Measurements from ENCODE around the gene TMEM255A.

- TF ChIP-seq YY1 (IDR thresholded peaks at IDR 0.05; ENCODE audit: insufficient read depth, insufficient read length) (no peak), ZNF274 (IDR thresholded peaks at IDR 0.05; ENCODE audit: low read depth, low read length) (no peak)
Measured at GRCh38 chrX:120224388-120224787, 86.9 kb downstream of the TMEM255A start.
